H1 (cell line): Measurements from ENCODE around the gene PRCD. TPM values are rescaled to one million over a fixed set of nuclear protein-coding genes. Genes with fewer than 3 reads are reported as not detected.

Experiments
- CTCF ChIA-PET: fragments of 300-600 bp; sonication (Branson Sonifier 250); formaldehyde crosslinking; loops from one replicate; lab custom pipeline; 2021; ENCODE audit not compliant: partially characterized antibody; lab: Charles Lee
- POLR2A ChIA-PET: fragments of 300-600 bp; sonication (Branson Sonifier 250); formaldehyde crosslinking; loops from one replicate; lab custom pipeline; 2021; ENCODE audit warnings: inconsistent platforms; ENCODE audit not compliant: partially characterized antibody; lab: Charles Lee
- DNase-seq, 2 experiments: peaks; one replicate each; pipeline versions ENCODE4 v3.0.0 to v3.0.0-alpha.2; 2010 to 2022; ENCODE audit warnings: low spot score in 2 of 2, low read depth in 1 of 2, mixed read lengths in 1 of 2
- FAIRE-seq: peaks from 2 replicates; lab custom pipeline; 2011; peaks lifted over from hg19 to GRCh38; lab: Jason Lieb, UNC
- H2AFZ ChIP-seq: 2 replicates; pipeline ENCODE4 v1.8.1; 2012; ENCODE audit warnings: low read length, inconsistent platforms
- H2AK5ac ChIP-seq: 2 replicates; pipeline ENCODE4 v1.6.1; 2013; ENCODE audit warnings: low read depth, low read length
- H2BK120ac ChIP-seq: replicated peaks from 2 replicates; pipeline ENCODE3; 2013; ENCODE audit warnings: low read depth, low read length, inconsistent platforms
- H2BK12ac ChIP-seq: 2 replicates; pipeline ENCODE4 v1.6.1; 2013; ENCODE audit warnings: low read depth, low read length
- H2BK15ac ChIP-seq: 2 replicates; pipeline ENCODE4 v1.6.1; 2013; ENCODE audit warnings: low read length
- H2BK20ac ChIP-seq: 2 replicates; pipeline ENCODE4 v1.6.1; 2013; ENCODE audit warnings: low read length
- H2BK5ac ChIP-seq: 2 replicates; pipeline ENCODE4 v1.6.1; 2013; ENCODE audit warnings: low read depth, low read length
- H3K14ac ChIP-seq: 2 replicates; pipeline ENCODE4 v1.6.1; 2013; ENCODE audit warnings: inconsistent platforms; ENCODE audit not compliant: insufficient read length
- H3K18ac ChIP-seq: 2 replicates; pipeline ENCODE4 v1.6.1; 2013; ENCODE audit warnings: low read length; ENCODE audit errors: extremely low read depth
- H3K23ac ChIP-seq: 2 replicates; pipeline ENCODE4 v1.6.1; 2013; ENCODE audit warnings: inconsistent platforms; ENCODE audit not compliant: insufficient read length
- H3K23me2 ChIP-seq: 2 replicates; pipeline ENCODE4 v1.6.1; 2013; ENCODE audit warnings: low read depth, low read length
- H3K27ac ChIP-seq: 2 replicates; pipeline ENCODE4 v1.6.1; 2011; ENCODE audit warnings: low read depth, low read length, inconsistent platforms
- H3K27me3 ChIP-seq, 4 experiments: replicated peaks in 1 of 4; 1 replicate in 1 of 4; 2 replicates in 3 of 4; pipeline versions ENCODE4 v1.6.1 to v1.8.1; 2011 to 2013; ENCODE audit warnings: low read length in 3 of 4, mild to moderate bottlenecking in 3 of 4, inconsistent platforms in 2 of 4, mixed read lengths in 2 of 4, moderate library complexity in 1 of 4; ENCODE audit not compliant: control insufficient read depth in 3 of 4, insufficient read depth in 3 of 4; ENCODE audit errors: extremely low read depth in 1 of 4
- H3K36me3 ChIP-seq, 4 experiments: 2 replicates each; pipeline versions ENCODE4 v1.6.1 to v1.8.1; 2011 to 2013; ENCODE audit warnings: mild to moderate bottlenecking in 4 of 4, low read length in 3 of 4, moderate library complexity in 2 of 4, control low read depth in 1 of 4, inconsistent platforms in 1 of 4; ENCODE audit not compliant: insufficient read depth in 4 of 4, control insufficient read depth in 2 of 4
- H3K4ac ChIP-seq: replicated peaks from 2 replicates; pipeline ENCODE3; 2013; ENCODE audit warnings: low read length, low read depth, mixed read lengths, inconsistent platforms; ENCODE audit not compliant: insufficient read length
- H3K4me1 ChIP-seq, 4 experiments: replicated peaks in 1 of 4; 1 replicate in 1 of 4; 2 replicates in 3 of 4; pipeline versions ENCODE4 v1.6.1 to v1.8.1; 2011 to 2013; ENCODE audit warnings: low read length in 3 of 4, inconsistent platforms in 2 of 4, mixed read lengths in 1 of 4; ENCODE audit not compliant: insufficient read depth in 4 of 4, control insufficient read depth in 3 of 4
- H3K4me2 ChIP-seq, 2 experiments: 2 replicates each; pipeline versions ENCODE4 v1.6.1 to v1.8.1; 2011 to 2013; ENCODE audit warnings: low read depth in 2 of 2, low read length in 2 of 2, control low read depth in 1 of 2, inconsistent platforms in 1 of 2, mild to moderate bottlenecking in 1 of 2; ENCODE audit not compliant: insufficient read depth in 1 of 2
- H3K4me3 ChIP-seq, 4 experiments: fragments of 200-600, 300-600 bp in 1 of 4; sonication (generic), shearing (Covaris generic), sonication (Bioruptor Twin) in 1 of 4; 2 replicates each; pipeline versions ENCODE4 v1.5.1 to v1.8.1; 2011 to 2016; ENCODE audit warnings: low read length in 4 of 4, low read depth in 3 of 4, control low read depth in 2 of 4, inconsistent platforms in 2 of 4, mild to moderate bottlenecking in 2 of 4, mixed read lengths in 1 of 4, moderate library complexity in 1 of 4; ENCODE audit not compliant: insufficient read depth in 2 of 4; ENCODE audit errors: extremely low read depth in 1 of 4
- H3K56ac ChIP-seq: replicated peaks from 2 replicates; pipeline ENCODE3; 2013; ENCODE audit warnings: low read depth, mild to moderate bottlenecking, mixed read lengths, low read length, inconsistent platforms; ENCODE audit not compliant: insufficient read length
- H3K79me1 ChIP-seq: 2 replicates; pipeline ENCODE4 v1.6.1; 2013; ENCODE audit warnings: low read depth, low read length, control low read depth
- H3K79me2 ChIP-seq, 2 experiments: 2 replicates each; pipeline versions ENCODE4 v1.6.1 to v1.8.1; 2012 to 2013; ENCODE audit warnings: low read length in 2 of 2, mild to moderate bottlenecking in 2 of 2, inconsistent platforms in 1 of 2; ENCODE audit not compliant: insufficient read depth in 2 of 2, control insufficient read depth in 1 of 2
- H3K9ac ChIP-seq, 4 experiments: replicated peaks in 1 of 4; 1 replicate in 1 of 4; 2 replicates in 3 of 4; pipeline versions ENCODE4 v1.6.1 to v1.8.1; 2011 to 2013; ENCODE audit warnings: low read depth in 3 of 4, low read length in 3 of 4, control low read depth in 2 of 4, mild to moderate bottlenecking in 2 of 4, moderate library complexity in 2 of 4, inconsistent platforms in 1 of 4; ENCODE audit errors: extremely low read depth in 1 of 4
- H3K9me3 ChIP-seq, 2 experiments: 2 replicates each; pipeline versions ENCODE4 v1.6.1 to v1.8.1; 2012 to 2013; ENCODE audit warnings: mild to moderate bottlenecking in 2 of 2, moderate library complexity in 2 of 2, control low read depth in 1 of 2, inconsistent platforms in 1 of 2, low read depth in 1 of 2, low read length in 1 of 2, mixed read lengths in 1 of 2; ENCODE audit not compliant: insufficient read depth in 2 of 2
- H4K20me1 ChIP-seq, 2 experiments: replicated peaks in 1 of 2; 2 replicates each; pipeline versions ENCODE3 to v1.8.1; 2011 to 2013; ENCODE audit warnings: inconsistent platforms in 2 of 2, low read length in 2 of 2, mild to moderate bottlenecking in 1 of 2; ENCODE audit not compliant: insufficient read depth in 2 of 2, control insufficient read depth in 1 of 2
- H4K5ac ChIP-seq: 2 replicates; pipeline ENCODE4 v1.6.1; 2013; ENCODE audit warnings: low read length, low read depth, mixed read lengths, inconsistent platforms; ENCODE audit not compliant: insufficient read length
- H4K8ac ChIP-seq: 2 replicates; pipeline ENCODE4 v1.8.0; 2013; ENCODE audit warnings: mild to moderate bottlenecking, moderate library complexity, low read length, inconsistent platforms; ENCODE audit not compliant: insufficient read depth; ENCODE audit errors: extremely low read depth
- H4K91ac ChIP-seq: replicated peaks from 2 replicates; pipeline ENCODE3; 2013; ENCODE audit warnings: low read length, mixed read lengths, inconsistent platforms; ENCODE audit not compliant: insufficient read length
- ATF3 ChIP-seq: IDR thresholded peaks from 2 replicates; pipeline ENCODE4 v1.6.1; 2011; ENCODE audit warnings: low read depth, mild to moderate bottlenecking, low read length; ENCODE audit not compliant: insufficient read depth
- CEBPB ChIP-seq: IDR thresholded peaks from 2 replicates; pipeline ENCODE4 v1.6.1; 2012; ENCODE audit warnings: low read depth, low read length
- CREB1 ChIP-seq: IDR thresholded peaks from 2 replicates; pipeline ENCODE4 v1.6.1; 2012; ENCODE audit warnings: inconsistent platforms
- CTBP2 ChIP-seq: IDR thresholded peaks from 2 replicates; pipeline ENCODE4 v1.7.0; 2011; ENCODE audit warnings: borderline replicate concordance, mild to moderate bottlenecking, moderate library complexity, mixed read lengths, low read length; ENCODE audit not compliant: insufficient read depth, insufficient read length
- E2F6 ChIP-seq: IDR thresholded peaks from 2 replicates; pipeline ENCODE4 v1.6.1; 2012; ENCODE audit warnings: inconsistent platforms
- TEAD4 ChIP-seq: IDR thresholded peaks from 2 replicates; pipeline ENCODE4 v1.6.1; 2012; ENCODE audit warnings: low read depth, low read length, inconsistent platforms, mixed read lengths
- WGBS, 2 experiments: shearing (Covaris generic) in 1 of 2; methylation state at CpG; one replicate each; pipeline versions ENCODE4 v1.1.6 to v1.1.7; 2013 to 2015; ENCODE audit warnings: low lambda C conversion rate in 2 of 2, mixed read lengths in 2 of 2, inconsistent platforms in 1 of 2, low coverage in 1 of 2, missing lambda C conversion rate in 1 of 2; ENCODE audit not compliant: insufficient replicate concordance in 2 of 2, insufficient coverage in 1 of 2, insufficient read length in 1 of 2; ENCODE audit errors: extremely low coverage in 1 of 2, missing lambda C conversion rate in 1 of 2; 5-methylcytosine and 5-hydroxymethylcytosine counted together
- polyA plus RNA-seq, 7 experiments: library from polyadenylated mRNA; depleted of rRNA in 3 of 7; stranded (reverse) in 5 of 7; unstranded in 2 of 7; fragments of >200 nt in 5 of 7; fragments of 200-250 nt in 2 of 7; gene quantifications; 1 replicate in 5 of 7; 2 replicates in 1 of 7; 4 replicates in 1 of 7; pipeline versions ENCODE4 v1.2.1 to v1.2.3, GENCODE V29; 2011 to 2013; ENCODE audit warnings: missing spikeins in 2 of 7, mixed read lengths in 2 of 7
- total RNA-seq: library from RNA; stranded (reverse); fragmentation: NEBNext Ultra II Directional; extraction: Animal tissue kit (Norgen Biotek cat#: 25700); gene quantifications from 2 replicates; pipeline ENCODE4 v1.2.1, GENCODE V29; 2021

The PRCD gene
- total and polyA plus RNA-seq, 2 of the 8 experiments (the other 6 are each of a cell fraction or from before 2014, with no cell fraction given), result 0.77 to 2.1 TPM

GRCh38 chr17:76556765-76557367, 17.0 kb downstream of the PRCD start:
- no peaks in the 10 kb centered on the region for H3K27me3 ChIP-seq
- H3K9ac ChIP-seq, result peak overlapping the region in 2 of 4 experiments; percentile 100; a peak in 3 of 7 replicates
- peak overlapping the region; percentile 65 for H3K56ac ChIP-seq
- H3K4ac ChIP-seq, result no peak overlapping the region
- no peak overlapping the region for H3K18ac ChIP-seq
- no peak for FAIRE-seq
- 0 out of 2 replicates have a peak overlapping the region, but pooled peaks have one; percentile 41 for H2BK5ac ChIP-seq
- H2BK20ac ChIP-seq, result no peak overlapping the region
- H2AFZ ChIP-seq, result peak overlapping the region; percentile 83
- H3K27ac ChIP-seq, result 0 out of 2 replicates have a peak overlapping the region, but pooled peaks have one; percentile 2
- H3K4me1 ChIP-seq, result peaks cover 2 to 10% (median 5%) of the 10 kb centered on the region in 4 experiments; a peak in 6 of 7 replicates
- H2AK5ac ChIP-seq, result no peak overlapping the region; the same call in 1 of the 2 replicates
- no peak overlapping the region for H2BK15ac ChIP-seq
- DNase-seq, result no peak
- peaks cover 8% of the 10 kb centered on the region for H3K79me1 ChIP-seq
- peaks cover 10 to 31% (median 22%) of the 10 kb centered on the region in 4 experiments for H3K36me3 ChIP-seq
- no peak overlapping the region for H4K5ac ChIP-seq
- 0 out of 2 replicates have a peak, but pooled peaks have one; percentile 8 for TF ChIP-seq ATF3
- TF ChIP-seq CTBP2, result no peak
- peak; percentile 24; the same call in 1 of the 2 replicates for TF ChIP-seq E2F6
- TF ChIP-seq TEAD4, result 0 out of 2 replicates have a peak, but pooled peaks have one; percentile 7
- TF ChIP-seq CREB1, result no peak
- 0 out of 2 replicates have a peak, but pooled peaks have one; percentile 15 for TF ChIP-seq CEBPB
- H2BK120ac ChIP-seq, result no peak overlapping the region
- H3K4me3 ChIP-seq, result peak overlapping the region; percentile 89 to 100 (median 97)
- peak overlapping the region; percentile 75 to 76 for H3K4me2 ChIP-seq
- H3K14ac ChIP-seq, result no peak overlapping the region
- no peak overlapping the region for H3K23ac ChIP-seq
- ChIA-PET POLR2A (interaction anchor here (0.6 to 8.0 kb wide), 33 partner anchors 8 to 798 kb away, joined by 3 to 133 read pairs (median 4); partner anchors contain the start of genes AANAT, CYGB, JMJD6 and METTL23), CTCF (interaction anchor here (0.7 to 5.3 kb wide), 39 partner anchors 8 to 462 kb away, joined by 3 to 71 read pairs (median 4); partner anchors contain the start of genes AANAT, PRCD and UBE2O)
- H4K8ac ChIP-seq, result no peak overlapping the region
- no peak overlapping the region for H4K91ac ChIP-seq
- peaks cover 2% of the 10 kb centered on the region; the same call in 1 of the 2 replicates for H3K23me2 ChIP-seq
- 36% methylated on average over 30 of the region's 30 CpGs; no CpG with 5 or more reads in 1 of the 2 experiments for WGBS, 2 experiments
- peaks cover 12 to 15% of the 10 kb centered on the region in 2 experiments for H4K20me1 ChIP-seq
- H2BK12ac ChIP-seq, result peak overlapping the region; percentile 68; the same call in 1 of the 2 replicates
- H3K9me3 ChIP-seq, result no peaks in the 10 kb centered on the region
- peaks cover 23 to 43% of the 10 kb centered on the region in 2 experiments for H3K79me2 ChIP-seq
